ENCODE results near the gene CSTF1.

CSTF1 gene

GRCh38 chr20:56454754-56455153, 62.3 kb downstream of the CSTF1 start:
- DNase-seq (ENCODE audit: low read depth in 2 of 2): no peak
